Brain microvascular endothelial cell (primary cell): ENCODE results near the gene NSUN4.

Experiments used
- DNase-seq: peaks from one replicate; pipeline ENCODE4 v3.0.0-alpha.2; 2020
- H3K27ac ChIP-seq: fragments of 250-450 bp; sonication (Bioruptor Pico); 2 replicates; pipeline ENCODE4 v1.5.1; 2020; ENCODE audit warnings: mild to moderate bottlenecking, moderate library complexity
- H3K27me3 ChIP-seq: fragments of 250-450 bp; sonication (Bioruptor Pico); replicated peaks from 2 replicates; pipeline ENCODE4 v1.5.1; 2020; ENCODE audit warnings: mild to moderate bottlenecking
- H3K36me3 ChIP-seq: fragments of 250-450 bp; sonication (Bioruptor Pico); replicated peaks from 2 replicates; pipeline ENCODE4 v1.5.1; 2020; ENCODE audit warnings: mild to moderate bottlenecking
- H3K4me3 ChIP-seq: 2 replicates; pipeline ENCODE4 v1.5.1; 2011; ENCODE audit warnings: low read depth, mild to moderate bottlenecking, control low read depth, low read length, moderate library complexity
- in situ Hi-C: cut with HindIII; loops from 2 replicates; pipeline ENCODE4 v1.10.0; 2017; ENCODE audit warnings: low sequenced_read_pairs, low pct_ligation_motif_present
- TF ChIP-seq, protein P1 (sequence below): IDR thresholded peaks from 2 replicates; pipeline ENCODE4 v1.5.1; 2011; ENCODE audit warnings: low read depth, mild to moderate bottlenecking, moderate library complexity, low read length, control low read depth, inconsistent platforms; ENCODE audit errors: missing control alignments

Gene NSUN4

DNA sequence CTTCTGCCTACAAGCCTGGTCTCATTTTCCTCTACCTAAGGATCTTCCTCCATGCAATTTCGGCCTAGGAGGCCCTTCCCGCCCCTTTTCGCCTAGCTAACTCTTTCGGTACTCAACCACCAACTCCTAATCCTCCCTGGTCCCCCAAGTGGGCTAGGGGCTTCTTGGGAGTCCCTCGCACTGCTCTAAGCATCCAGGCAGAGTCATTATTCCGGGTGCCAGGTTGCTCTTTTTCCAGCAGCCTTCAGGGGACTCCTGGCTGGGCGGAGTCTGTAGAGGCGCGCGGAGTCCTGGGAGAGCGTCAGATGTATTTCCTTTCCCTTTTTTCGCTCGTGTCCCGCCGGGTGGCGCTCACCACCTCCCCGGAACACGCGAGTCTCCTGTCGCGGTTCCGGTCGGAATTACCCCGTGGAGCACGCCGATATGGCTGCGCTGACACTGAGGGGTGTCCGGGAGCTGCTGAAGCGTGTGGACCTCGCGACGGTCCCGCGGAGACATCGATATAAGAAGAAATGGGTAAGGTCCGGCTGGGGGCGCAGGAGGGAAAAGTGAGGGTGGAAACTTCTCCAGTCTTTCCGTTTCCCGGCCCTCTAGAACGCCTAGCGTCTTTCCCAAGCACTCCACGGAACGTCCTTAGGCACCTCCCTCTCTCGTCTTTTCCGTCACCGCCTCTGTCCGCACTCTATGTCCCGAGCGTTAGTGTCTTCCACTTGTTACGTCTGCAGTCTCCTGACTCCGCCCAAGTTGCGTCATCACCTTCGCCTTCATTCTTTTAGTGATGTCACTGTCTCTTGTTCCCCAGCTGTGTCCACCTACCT, at the start of gene NSUN4:
Gene NSUN4, plus strand, starts transcription at position 404 of the 818 bp plus-strand sequence. Its CDS starts 20 bp downstream, at position 424.
- Histone ChIP-seq H3K4me3 (peak within 1 kb of the TSS; percentile 84), H3K27ac (peak within 1 kb of the TSS; percentile 96), H3K36me3 (peaks cover 14% of the 10 kb centered on the region), H3K27me3 (no peaks in the 10 kb centered on the region)
- TF ChIP-seq, protein P1, sequence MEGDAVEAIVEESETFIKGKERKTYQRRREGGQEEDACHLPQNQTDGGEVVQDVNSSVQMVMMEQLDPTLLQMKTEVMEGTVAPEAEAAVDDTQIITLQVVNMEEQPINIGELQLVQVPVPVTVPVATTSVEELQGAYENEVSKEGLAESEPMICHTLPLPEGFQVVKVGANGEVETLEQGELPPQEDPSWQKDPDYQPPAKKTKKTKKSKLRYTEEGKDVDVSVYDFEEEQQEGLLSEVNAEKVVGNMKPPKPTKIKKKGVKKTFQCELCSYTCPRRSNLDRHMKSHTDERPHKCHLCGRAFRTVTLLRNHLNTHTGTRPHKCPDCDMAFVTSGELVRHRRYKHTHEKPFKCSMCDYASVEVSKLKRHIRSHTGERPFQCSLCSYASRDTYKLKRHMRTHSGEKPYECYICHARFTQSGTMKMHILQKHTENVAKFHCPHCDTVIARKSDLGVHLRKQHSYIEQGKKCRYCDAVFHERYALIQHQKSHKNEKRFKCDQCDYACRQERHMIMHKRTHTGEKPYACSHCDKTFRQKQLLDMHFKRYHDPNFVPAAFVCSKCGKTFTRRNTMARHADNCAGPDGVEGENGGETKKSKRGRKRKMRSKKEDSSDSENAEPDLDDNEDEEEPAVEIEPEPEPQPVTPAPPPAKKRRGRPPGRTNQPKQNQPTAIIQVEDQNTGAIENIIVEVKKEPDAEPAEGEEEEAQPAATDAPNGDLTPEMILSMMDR = peak; percentile 68
- in situ Hi-C loops = no loop called here
- peak; percentile 94 for DNase-seq

GRCh38 chr1:46295306-46295705, 45.3 kb upstream of the NSUN4 start:
- in situ Hi-C loops = no loop called here
- H3K36me3 ChIP-seq = peaks cover 48% of the 10 kb centered on the region
- no peak for DNase-seq
- H3K4me3 ChIP-seq = no peak overlapping the region
- TF ChIP-seq, protein P1 = no peak
- H3K27ac ChIP-seq = no peak overlapping the region
- H3K27me3 ChIP-seq = no peaks in the 10 kb centered on the region

GRCh38 chr1:46298387-46298786, 42.2 kb upstream of the NSUN4 start:
- in situ Hi-C loops = no loop called here

DNA sequence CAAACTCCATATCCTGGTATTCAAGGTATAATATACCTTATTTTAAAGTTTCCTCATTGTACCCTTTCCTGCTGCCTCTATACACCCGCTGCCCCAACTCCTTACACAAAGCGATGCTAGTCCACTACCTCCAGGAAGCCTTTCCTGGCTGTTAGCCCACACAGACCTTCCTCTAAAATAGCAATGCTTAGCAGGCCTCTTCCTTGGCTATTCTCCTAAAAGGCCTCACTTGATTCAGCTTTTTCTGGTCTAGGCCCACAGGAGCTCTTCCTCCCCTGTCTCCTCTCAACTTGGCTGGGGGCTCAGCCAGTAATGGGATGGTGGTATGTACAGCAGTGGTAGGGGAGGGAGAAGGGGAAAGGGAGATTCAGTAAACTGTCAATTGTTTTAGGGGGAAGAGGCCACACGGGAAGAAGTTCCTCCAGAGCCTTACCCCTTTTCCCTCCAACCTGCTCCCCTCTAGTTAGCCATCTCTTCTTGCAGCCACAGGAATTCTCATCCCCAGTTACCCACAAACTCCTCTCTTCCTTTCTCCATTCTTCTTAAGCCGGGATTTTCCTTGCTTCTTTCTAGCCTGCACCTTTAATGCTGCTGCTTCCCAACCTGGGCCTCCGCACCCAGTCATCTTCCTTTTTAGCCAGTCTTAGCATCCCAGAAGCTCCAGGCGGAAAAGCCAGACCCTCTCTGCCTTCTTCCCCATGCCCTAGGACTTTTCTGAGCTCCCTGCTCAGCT, 39.8 kb upstream of the NSUN4 start:
- Histone ChIP-seq H3K27me3 (no peaks in the 10 kb centered on the region), H3K4me3 (peak overlapping the region; percentile 95), H3K36me3 (peaks cover 23% of the 10 kb centered on the region), H3K27ac (peak overlapping the region; percentile 99)
- in situ Hi-C loops = no loop called here
- TF ChIP-seq, protein P1 = no peak
- DNase-seq = no peak

More at GRCh38 chr1:46298387-46298786, 42.2 kb upstream of the NSUN4 start:
- Histone ChIP-seq H3K27me3 (no peaks in the 10 kb centered on the region), H3K4me3 (no peak overlapping the region), H3K27ac (no peak overlapping the region), H3K36me3 (peaks cover 42% of the 10 kb centered on the region)
- no peak for DNase-seq
- TF ChIP-seq, protein P1 = no peak

GRCh38 chr1:46301406-46301807, 39.2 kb upstream of the NSUN4 start:
- in situ Hi-C loops = no loop called here
- Histone ChIP-seq H3K27ac (peak overlapping the region; percentile 99), H3K27me3 (no peaks in the 10 kb centered on the region), H3K4me3 (peak overlapping the region; percentile 95), H3K36me3 (peaks cover 17% of the 10 kb centered on the region)
- TF ChIP-seq, protein P1 = no peak
- DNase-seq = peak; percentile 16
